Astrocyte of the cerebellum (primary cell): Measurements from ENCODE around the gene ACD.
A peak's percentile ranks its signal among the peaks of the same experiment; 100 is the strongest.

Source experiments
- DNase-seq: peaks from one replicate; pipeline ENCODE4 v3.0.0-alpha.2; 2011; ENCODE audit warnings: low read depth
- H3K4me3 ChIP-seq: 2 replicates; pipeline ENCODE4 v1.5.1; 2011; ENCODE audit warnings: mild to moderate bottlenecking, low read depth, low read length, moderate library complexity
- CTCF ChIP-seq: IDR thresholded peaks from 2 replicates; pipeline ENCODE4 v1.5.1; 2012; ENCODE audit warnings: low read length, low read depth, moderate library complexity, mild to moderate bottlenecking; ENCODE audit errors: missing control alignments
- in situ Hi-C: cut with HindIII; loops from 2 replicates; pipeline ENCODE4 v1.10.0; 2017; ENCODE audit warnings: low sequenced_read_pairs

Gene ACD

GRCh38 chr16:67652578-67653127, 7.4 kb downstream of the ACD start:
- H3K4me3 ChIP-seq, result peak overlapping the region; percentile 49
- no peak for TF ChIP-seq CTCF
- in situ Hi-C loops, result no loop called here
- no peak for DNase-seq

- no peak for TF ChIP-seq CTCF
- in situ Hi-C loops, result no loop called here
- H3K4me3 ChIP-seq, result no peak overlapping the region
- no peak for DNase-seq
Measured at GRCh38 chr16:67651847-67652246, 8.2 kb downstream of the ACD start.

GRCh38 chr16:67651039-67651438, 9.0 kb downstream of the ACD start:
- H3K4me3 ChIP-seq, result no peak overlapping the region
- in situ Hi-C loops, result no loop called here
- no peak for TF ChIP-seq CTCF
- no peak for DNase-seq

- no peak for TF ChIP-seq CTCF
- DNase-seq, result no peak
- in situ Hi-C loops, result no loop called here
- no peak overlapping the region for H3K4me3 ChIP-seq
Measured at GRCh38 chr16:67650023-67650422, 10.0 kb downstream of the ACD start.

- TF ChIP-seq CTCF, result no peak
- in situ Hi-C loops, result no loop called here
Measured at GRCh38 chr16:67649494-67649931, 10.5 kb downstream of the ACD start.

GRCh38 chr16:67648764-67649407, 11.2 kb downstream of the ACD start:
- in situ Hi-C loops, result no loop called here
- TF ChIP-seq CTCF, result no peak
- DNase-seq, result no peak
- no peak overlapping the region for H3K4me3 ChIP-seq

More at GRCh38 chr16:67649494-67649931, 10.5 kb downstream of the ACD start:
- no peak for DNase-seq
- H3K4me3 ChIP-seq, result no peak overlapping the region
